ENCODE data around the gene TTC27. TPM values are rescaled to one million over a fixed set of nuclear protein-coding genes. Genes with fewer than 3 reads are reported as not detected.

TTC27 gene
- total RNA-seq, 1 donor from 2014 or later: 12.5 TPM

DNA sequence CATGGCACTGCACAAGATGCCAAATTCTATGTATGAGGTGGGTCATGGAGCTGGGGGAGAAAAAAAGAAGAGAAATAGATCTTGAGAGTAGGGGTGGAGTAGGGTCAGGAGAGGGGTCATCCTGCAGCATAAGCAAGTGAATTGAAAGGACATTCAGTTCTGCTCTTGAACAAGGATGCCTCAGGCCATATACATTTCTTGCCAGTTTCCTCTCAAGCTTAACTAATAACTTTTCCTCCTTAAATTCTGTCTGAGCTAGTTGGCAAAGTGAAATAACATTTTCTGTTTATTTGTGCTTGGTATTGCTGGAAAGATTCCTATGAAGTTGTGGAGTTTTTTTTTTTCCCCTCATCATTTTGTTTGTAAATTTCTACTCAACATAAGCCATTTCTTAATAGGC, 219.9 kb downstream of the TTC27 start:
- no peak for TF ChIP-seq POLR2AphosphoS5 (IDR thresholded peaks at IDR 0.05; ENCODE audit: insufficient read depth in 1 of 2, low read depth in 1 of 2)
- TF ChIP-seq POLR2A (IDR thresholded peaks at IDR 0.05): no peak
- TF ChIP-seq, protein P1, sequence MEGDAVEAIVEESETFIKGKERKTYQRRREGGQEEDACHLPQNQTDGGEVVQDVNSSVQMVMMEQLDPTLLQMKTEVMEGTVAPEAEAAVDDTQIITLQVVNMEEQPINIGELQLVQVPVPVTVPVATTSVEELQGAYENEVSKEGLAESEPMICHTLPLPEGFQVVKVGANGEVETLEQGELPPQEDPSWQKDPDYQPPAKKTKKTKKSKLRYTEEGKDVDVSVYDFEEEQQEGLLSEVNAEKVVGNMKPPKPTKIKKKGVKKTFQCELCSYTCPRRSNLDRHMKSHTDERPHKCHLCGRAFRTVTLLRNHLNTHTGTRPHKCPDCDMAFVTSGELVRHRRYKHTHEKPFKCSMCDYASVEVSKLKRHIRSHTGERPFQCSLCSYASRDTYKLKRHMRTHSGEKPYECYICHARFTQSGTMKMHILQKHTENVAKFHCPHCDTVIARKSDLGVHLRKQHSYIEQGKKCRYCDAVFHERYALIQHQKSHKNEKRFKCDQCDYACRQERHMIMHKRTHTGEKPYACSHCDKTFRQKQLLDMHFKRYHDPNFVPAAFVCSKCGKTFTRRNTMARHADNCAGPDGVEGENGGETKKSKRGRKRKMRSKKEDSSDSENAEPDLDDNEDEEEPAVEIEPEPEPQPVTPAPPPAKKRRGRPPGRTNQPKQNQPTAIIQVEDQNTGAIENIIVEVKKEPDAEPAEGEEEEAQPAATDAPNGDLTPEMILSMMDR (IDR thresholded peaks at IDR 0.05): no peak
- Histone ChIP-seq H3K27ac (no peak overlapping the region), H3K4me1 (peaks cover 6% of the 10 kb centered on the region), H3K4me3 (no peak overlapping the region), H3K36me3 (no peaks in the 10 kb centered on the region), H3K27me3 (no peaks in the 10 kb centered on the region), H3K9me3 (no peaks in the 10 kb centered on the region)
- no peak for DNase-seq (ENCODE audit: extremely low spot score in 2 of 2)
- intact Hi-C loops (cut with DNase I): no loop called here

DNA sequence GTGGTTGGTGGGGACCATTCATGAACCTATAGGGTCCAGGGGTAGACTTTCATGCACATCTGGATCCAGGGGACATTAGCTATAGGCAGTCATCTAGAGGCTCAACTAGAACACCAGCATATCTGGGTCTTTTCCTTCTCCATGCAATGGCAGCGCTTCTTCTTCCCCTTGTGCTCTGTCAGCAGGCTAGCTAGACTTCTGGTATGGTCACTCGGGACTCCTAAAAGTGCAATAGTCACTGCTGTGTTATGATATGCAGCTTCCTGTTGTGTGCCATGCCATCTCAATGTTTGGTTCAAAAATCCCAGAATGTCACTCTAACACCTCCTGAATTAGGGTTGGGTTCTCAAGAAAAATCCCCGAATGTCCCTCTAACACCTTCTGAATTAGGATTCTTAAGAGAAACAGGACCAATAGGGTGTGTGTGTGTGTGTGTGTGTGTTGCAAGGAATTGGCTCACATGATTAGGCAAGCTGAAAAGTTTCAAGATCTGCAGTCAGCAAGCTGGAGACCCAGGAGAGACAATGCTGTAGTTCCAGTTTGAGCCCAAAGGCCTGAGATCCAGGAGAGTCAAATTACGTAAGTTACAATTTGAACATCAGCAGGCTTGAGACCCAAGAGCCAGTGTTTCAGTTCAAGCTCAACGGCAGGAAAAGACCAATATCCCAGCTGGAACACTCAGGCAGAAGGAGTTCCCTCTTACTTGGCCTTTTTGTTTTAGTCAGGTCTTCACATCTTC, 221.8 kb downstream of the TTC27 start:
- Histone ChIP-seq H3K9me3 (no peaks in the 10 kb centered on the region), H3K27me3 (no peaks in the 10 kb centered on the region), H3K27ac (no peak overlapping the region), H3K4me1 (peaks cover 8% of the 10 kb centered on the region), H3K4me3 (no peak overlapping the region), H3K36me3 (no peaks in the 10 kb centered on the region)
- no peak for DNase-seq (ENCODE audit: extremely low spot score in 2 of 2)
- TF ChIP-seq POLR2A (IDR thresholded peaks at IDR 0.05) (no peak), POLR2AphosphoS5 (IDR thresholded peaks at IDR 0.05; ENCODE audit: insufficient read depth in 1 of 2, low read depth in 1 of 2) (no peak)
- TF ChIP-seq, protein P1 (IDR thresholded peaks at IDR 0.05): no peak
- intact Hi-C loops (cut with DNase I): no loop called here

DNA sequence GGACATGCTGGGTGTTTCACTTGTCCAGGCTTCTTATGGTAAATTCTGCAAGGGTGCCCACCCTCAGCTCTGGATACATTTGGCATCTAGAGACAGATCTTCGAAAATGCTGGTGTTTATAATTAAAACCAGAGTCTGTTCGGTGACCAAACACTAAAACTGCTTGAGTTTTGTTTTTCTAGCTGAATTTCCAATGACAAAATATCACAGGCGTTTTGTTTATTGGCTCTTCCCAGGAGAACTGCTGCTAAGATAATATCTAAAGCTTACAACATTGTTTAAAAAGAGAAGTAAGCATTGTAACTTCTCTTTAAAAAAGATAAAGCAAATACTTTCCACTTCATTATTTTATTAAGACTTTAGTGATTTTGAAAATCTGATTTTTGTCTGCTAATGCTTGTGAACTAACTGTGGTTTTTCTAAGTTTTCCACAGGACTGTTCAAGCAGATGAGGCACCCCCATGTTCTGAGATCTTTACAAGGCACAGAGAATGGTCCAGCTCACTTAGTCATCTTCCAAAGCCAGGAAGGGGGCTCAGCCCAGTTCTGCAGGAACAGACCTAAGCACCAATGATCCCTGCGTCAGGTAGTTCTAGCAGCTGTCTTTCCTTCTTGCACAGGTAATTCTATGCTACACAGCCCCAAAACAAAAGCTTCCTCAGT, 224.1 kb downstream of the TTC27 start:
- Histone ChIP-seq H3K4me1 (peaks cover 8% of the 10 kb centered on the region), H3K9me3 (no peaks in the 10 kb centered on the region), H3K4me3 (no peak overlapping the region), H3K36me3 (no peaks in the 10 kb centered on the region), H3K27ac (no peak overlapping the region), H3K27me3 (no peaks in the 10 kb centered on the region)
- no peak for TF ChIP-seq POLR2A (IDR thresholded peaks at IDR 0.05)
- no peak for TF ChIP-seq POLR2AphosphoS5 (IDR thresholded peaks at IDR 0.05; ENCODE audit: insufficient read depth in 1 of 2, low read depth in 1 of 2)
- TF ChIP-seq, protein P1 (IDR thresholded peaks at IDR 0.05): no peak
- intact Hi-C loops (cut with DNase I): no loop called here
- no peak for DNase-seq (ENCODE audit: extremely low spot score in 2 of 2)

DNA sequence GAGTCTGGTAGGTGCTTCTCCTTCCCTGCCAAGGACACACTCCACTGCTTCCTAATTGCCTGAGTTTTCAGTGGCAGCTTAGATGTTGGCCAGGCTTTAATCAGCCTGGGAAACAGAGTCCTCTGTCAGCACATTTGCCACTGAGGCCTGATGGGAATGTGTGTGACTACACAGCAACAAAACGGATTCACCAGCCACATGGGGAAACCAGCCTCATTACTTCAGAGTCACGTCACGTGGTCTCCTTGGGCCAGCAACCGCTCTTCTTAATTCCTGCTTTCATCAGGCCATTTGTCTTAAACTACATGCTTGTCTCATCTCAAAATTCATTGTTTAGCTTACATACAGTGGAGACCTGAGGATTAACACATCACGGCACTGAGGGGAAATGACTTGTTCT, 225.0 kb downstream of the TTC27 start:
- Histone ChIP-seq H3K4me3 (no peak overlapping the region), H3K27me3 (no peaks in the 10 kb centered on the region), H3K36me3 (no peaks in the 10 kb centered on the region), H3K4me1 (peaks cover 8% of the 10 kb centered on the region), H3K27ac (no peak overlapping the region), H3K9me3 (no peaks in the 10 kb centered on the region)
- DNase-seq (ENCODE audit: extremely low spot score in 2 of 2): no peak
- intact Hi-C loops (cut with DNase I): no loop called here
- TF ChIP-seq POLR2A (IDR thresholded peaks at IDR 0.05) (no peak), POLR2AphosphoS5 (IDR thresholded peaks at IDR 0.05; ENCODE audit: insufficient read depth in 1 of 2, low read depth in 1 of 2) (no peak)
- TF ChIP-seq, protein P1 (IDR thresholded peaks at IDR 0.05): no peak

DNA sequence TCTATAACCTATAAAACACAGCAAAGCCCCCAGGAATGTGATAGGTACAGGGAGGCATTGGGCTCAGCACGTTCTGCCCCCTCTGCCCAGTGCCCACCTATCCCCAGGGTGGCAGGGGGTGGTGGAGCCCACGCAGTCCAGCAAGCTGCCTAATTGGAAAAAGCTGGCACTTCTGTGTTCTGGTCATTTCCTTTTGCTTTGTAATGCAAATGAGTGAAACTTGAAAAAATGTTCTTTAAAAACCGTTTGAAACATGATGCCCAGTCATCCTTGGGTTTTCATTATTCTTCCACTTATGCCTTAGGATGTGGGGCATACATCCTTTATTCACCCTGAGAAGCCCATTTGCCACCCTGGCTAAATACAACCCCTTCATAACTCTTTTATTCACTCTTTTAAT, 229.0 kb downstream of the TTC27 start:
- intact Hi-C loops (cut with DNase I): no loop called here
- H3K4me3 ChIP-seq: no peak overlapping the region
- no peaks in the 10 kb centered on the region for H3K36me3 ChIP-seq
- H3K4me1 ChIP-seq: peaks cover 8% of the 10 kb centered on the region
- no peak for DNase-seq (ENCODE audit: extremely low spot score in 2 of 2)
- TF ChIP-seq, protein P1 (IDR thresholded peaks at IDR 0.05): no peak
- TF ChIP-seq POLR2AphosphoS5 (IDR thresholded peaks at IDR 0.05; ENCODE audit: insufficient read depth in 1 of 2, low read depth in 1 of 2) (no peak), POLR2A (IDR thresholded peaks at IDR 0.05) (no peak)
- H3K27me3 ChIP-seq: no peaks in the 10 kb centered on the region
- no peak overlapping the region for H3K27ac ChIP-seq
- H3K9me3 ChIP-seq: no peaks in the 10 kb centered on the region
